Keratinocyte (primary cell): Measurements from ENCODE around the gene AIRE. TPM values are rescaled to one million over a fixed set of nuclear protein-coding genes. Genes with fewer than 3 reads are reported as not detected.

Experiments used
- DNase-seq: peaks from one replicate; pipeline ENCODE4 v3.0.0-alpha.2; 2011; ENCODE audit warnings: low read depth, missing footprints, low spot score
- FAIRE-seq: peaks from 2 replicates; lab custom pipeline; 2011; peaks lifted over from hg19 to GRCh38; lab: Jason Lieb, UNC
- H2AFZ ChIP-seq: 2 replicates; pipeline ENCODE4 v1.6.0; 2012; ENCODE audit warnings: low read length, control low read depth, inconsistent platforms; ENCODE audit not compliant: control insufficient read depth
- H3K27ac ChIP-seq: 2 replicates; pipeline ENCODE4 v1.5.1; 2011; ENCODE audit warnings: low read length; ENCODE audit not compliant: control insufficient read depth, insufficient read depth
- H3K27me3 ChIP-seq: 3 replicates; pipeline ENCODE4 v1.6.0; 2011; ENCODE audit warnings: low read length; ENCODE audit not compliant: control insufficient read depth, insufficient read depth; ENCODE audit errors: extremely low read depth
- H3K36me3 ChIP-seq, 2 experiments: 2 replicates in 1 of 2; 3 replicates in 1 of 2; pipeline ENCODE4 v1.5.1; 2011; ENCODE audit warnings: low read length in 2 of 2, mild to moderate bottlenecking in 1 of 2; ENCODE audit not compliant: control insufficient read depth in 2 of 2, insufficient read depth in 2 of 2; ENCODE audit errors: extremely low read depth in 1 of 2
- H3K4me1 ChIP-seq: 3 replicates; pipeline ENCODE4 v1.5.1; 2011; ENCODE audit warnings: low read length; ENCODE audit not compliant: control insufficient read depth, insufficient read depth; ENCODE audit errors: extremely low read depth
- H3K4me2 ChIP-seq: 3 replicates; pipeline ENCODE4 v1.6.0; 2011; ENCODE audit warnings: low read depth, low read length; ENCODE audit not compliant: control insufficient read depth, insufficient read depth; ENCODE audit errors: extremely low read depth
- H3K4me3 ChIP-seq, 3 experiments: fragments of 200-600 bp in 1 of 3; sonication (generic) in 1 of 3; 2 replicates in 2 of 3; 3 replicates in 1 of 3; pipeline ENCODE4 v1.5.1; 2011 to 2016; ENCODE audit warnings: low read length in 3 of 3, mild to moderate bottlenecking in 3 of 3, control low read depth in 2 of 3, inconsistent platforms in 1 of 3, low read depth in 1 of 3, mixed read lengths in 1 of 3, mixed run types in 1 of 3, moderate library complexity in 1 of 3; ENCODE audit not compliant: control insufficient read depth in 2 of 3, insufficient read depth in 2 of 3; ENCODE audit errors: extremely low read depth in 1 of 3
- H3K79me2 ChIP-seq: 2 replicates; pipeline ENCODE4 v1.6.0; 2012; ENCODE audit warnings: low read length; ENCODE audit not compliant: control insufficient read depth, insufficient read depth
- H3K9ac ChIP-seq: 3 replicates; pipeline ENCODE4 v1.6.0; 2011; ENCODE audit warnings: low read length; ENCODE audit not compliant: control insufficient read depth, insufficient read depth; ENCODE audit errors: extremely low read depth
- H3K9me1 ChIP-seq: 3 replicates; pipeline ENCODE4 v1.6.0; 2011; ENCODE audit warnings: low read length; ENCODE audit not compliant: control insufficient read depth, insufficient read depth; ENCODE audit errors: extremely low read depth
- H3K9me3 ChIP-seq: 2 replicates; pipeline ENCODE4 v1.5.1; 2012; ENCODE audit warnings: low read depth, low read length; ENCODE audit not compliant: control insufficient read depth
- H4K20me1 ChIP-seq: 3 replicates; pipeline ENCODE4 v1.6.0; 2011; ENCODE audit warnings: low read length; ENCODE audit not compliant: control insufficient read depth, insufficient read depth; ENCODE audit errors: extremely low read depth
- EZH2 ChIP-seq: IDR thresholded peaks from one replicate; pipeline ENCODE4 v1.6.1; 2012; ENCODE audit warnings: inconsistent platforms, mild to moderate bottlenecking, low read length, moderate library complexity
- dilution Hi-C: fragments of 300-500 bp; cut with MboI; formaldehyde crosslinking; loops from one replicate; pipeline ENCODE4 v1.7.0; 2020; ENCODE audit warnings: low sequenced_read_pairs; ENCODE audit not compliant: extremely low pct_ligation_motif_present
- polyA plus RNA-seq, 5 experiments: library from polyadenylated mRNA; depleted of rRNA in 3 of 5; stranded (reverse) in 3 of 5; stranded (forward) in 1 of 5; unstranded in 1 of 5; fragments of >200 nt; gene quantifications; 1 replicate in 1 of 5; 2 replicates in 3 of 5; 3 replicates in 1 of 5; pipeline versions ENCODE4 v1.2.1 to v1.2.3, GENCODE V29; 2011 to 2012; ENCODE audit warnings: missing spikeins in 2 of 5, low read depth in 1 of 5, low replicate concordance in 1 of 5
- TF ChIP-seq, protein P1 (sequence below), 3 experiments: IDR thresholded peaks in 1 of 3; conservative IDR thresholded peaks in 1 of 3; optimal IDR thresholded peaks in 1 of 3; 2 replicates in 2 of 3; 3 replicates in 1 of 3; pipeline versions ENCODE3 to v1.5.1; 2011; ENCODE audit warnings: low read length in 3 of 3, mild to moderate bottlenecking in 3 of 3, moderate library complexity in 2 of 3, control low read depth in 1 of 3, inconsistent platforms in 1 of 3; ENCODE audit not compliant: insufficient read depth in 2 of 3; ENCODE audit errors: extremely low read depth in 1 of 3

AIRE gene
- polyA plus RNA-seq, 1 donor (not counting 4 experiments of a cell fraction or from before 2014, with no cell fraction given), result not detected

DNA sequence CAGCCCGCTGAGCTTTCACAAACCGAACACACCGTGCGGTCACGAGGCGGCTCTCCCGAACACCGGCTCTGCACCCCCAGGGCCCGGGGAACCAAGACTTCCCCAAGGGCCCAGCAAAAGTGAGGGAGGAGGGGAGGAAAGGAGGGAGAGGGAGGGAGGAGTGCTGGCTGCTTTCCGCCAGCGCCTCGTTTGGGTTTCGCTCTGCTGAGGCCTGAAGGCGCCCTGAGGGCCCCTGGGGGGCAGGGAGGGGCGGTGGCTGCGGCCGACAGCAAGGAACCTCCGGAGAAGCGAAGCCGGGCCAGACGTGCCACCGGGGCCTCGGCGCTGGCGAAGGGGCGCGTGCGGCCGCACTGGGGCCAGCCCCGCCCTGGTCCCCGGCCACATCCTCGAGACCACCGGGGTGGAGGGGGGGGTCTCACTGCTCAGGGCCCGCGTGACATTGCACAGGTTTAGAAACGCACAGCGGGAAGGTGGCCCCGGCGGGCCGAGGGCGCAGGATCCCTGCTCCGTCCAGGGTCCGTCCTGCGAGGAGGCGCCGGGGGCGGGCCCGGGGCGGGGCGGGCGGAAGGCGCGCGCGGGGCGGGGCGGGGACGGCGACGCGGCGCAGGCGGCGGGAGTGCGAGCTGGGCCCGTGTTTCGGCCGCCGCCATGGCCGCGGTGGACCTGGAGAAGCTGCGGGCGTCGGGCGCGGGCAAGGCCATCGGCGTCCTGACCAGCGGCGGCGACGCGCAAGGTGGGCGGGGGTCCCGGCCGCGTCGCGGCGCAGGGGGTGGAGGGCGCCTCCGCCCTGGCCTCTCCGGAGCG, 14.0 kb downstream of the AIRE start, which contains the start of gene PFKL:
TSS of gene PFKL (plus strand) at position 596 of the 804 bp plus-strand sequence. CDS start at position 649, 53 bp downstream.
- dilution Hi-C loops, result no loop called here
- Histone ChIP-seq H2AFZ (peak within 1 kb of the TSS; percentile 71), H3K4me1 (peaks cover 15% of the 10 kb centered on the region)

DNA sequence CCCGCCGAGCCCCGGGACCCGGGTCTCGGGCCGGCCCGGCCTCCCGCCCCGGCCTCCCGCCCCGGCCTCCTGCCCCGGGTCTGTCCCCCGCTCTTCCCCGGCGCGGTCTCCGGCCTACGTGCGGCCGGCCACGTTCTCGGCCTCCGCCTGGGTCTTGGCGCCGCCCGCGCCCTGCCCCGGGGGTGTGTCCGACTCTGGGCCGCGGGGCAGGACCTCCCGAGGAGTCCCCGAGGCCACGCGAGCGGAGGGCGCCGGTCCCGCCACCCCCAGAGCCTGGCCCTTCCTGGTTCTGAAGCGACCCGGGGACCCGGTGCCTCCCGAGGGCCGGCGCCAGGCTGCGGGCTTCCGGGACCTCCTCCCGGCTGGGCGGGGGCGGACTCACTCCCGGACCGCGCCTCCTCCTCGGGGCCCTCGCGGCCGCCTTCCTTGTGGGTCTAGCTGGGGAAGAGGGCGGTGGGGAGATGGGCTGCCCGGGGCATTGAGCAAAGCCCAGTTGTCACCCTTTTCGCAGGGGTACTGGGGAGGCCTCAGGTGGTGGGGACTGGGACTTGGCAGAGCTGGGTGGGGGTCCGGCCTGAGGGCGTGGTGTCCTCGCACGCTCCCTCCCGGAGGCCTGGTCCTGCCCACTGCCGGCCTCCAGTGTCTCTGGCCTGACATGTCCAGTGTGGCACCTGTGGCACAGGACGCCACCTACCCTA, 14.7 kb downstream of the AIRE start:
- no peak for FAIRE-seq
- Histone ChIP-seq H3K79me2 (peaks cover 31% of the 10 kb centered on the region), H3K9me3 (no peaks in the 10 kb centered on the region), H4K20me1 (peaks cover 6% of the 10 kb centered on the region), H3K36me3 (no peaks in the 10 kb centered on the region), H3K9me1 (no peaks in the 10 kb centered on the region), H3K4me3 (peak overlapping the region; percentile 72 to 80 (median 76)), H3K9ac (peak overlapping the region; percentile 78), H2AFZ (peak overlapping the region; percentile 6), H3K27me3 (peaks cover 5% of the 10 kb centered on the region), H3K27ac (peak overlapping the region; percentile 43), H3K4me1 (peaks cover 15% of the 10 kb centered on the region), H3K4me2 (peak overlapping the region; percentile 96)
- no peak for DNase-seq
- dilution Hi-C loops, result no loop called here
- TF ChIP-seq EZH2, result no peak
- TF ChIP-seq, protein P1, sequence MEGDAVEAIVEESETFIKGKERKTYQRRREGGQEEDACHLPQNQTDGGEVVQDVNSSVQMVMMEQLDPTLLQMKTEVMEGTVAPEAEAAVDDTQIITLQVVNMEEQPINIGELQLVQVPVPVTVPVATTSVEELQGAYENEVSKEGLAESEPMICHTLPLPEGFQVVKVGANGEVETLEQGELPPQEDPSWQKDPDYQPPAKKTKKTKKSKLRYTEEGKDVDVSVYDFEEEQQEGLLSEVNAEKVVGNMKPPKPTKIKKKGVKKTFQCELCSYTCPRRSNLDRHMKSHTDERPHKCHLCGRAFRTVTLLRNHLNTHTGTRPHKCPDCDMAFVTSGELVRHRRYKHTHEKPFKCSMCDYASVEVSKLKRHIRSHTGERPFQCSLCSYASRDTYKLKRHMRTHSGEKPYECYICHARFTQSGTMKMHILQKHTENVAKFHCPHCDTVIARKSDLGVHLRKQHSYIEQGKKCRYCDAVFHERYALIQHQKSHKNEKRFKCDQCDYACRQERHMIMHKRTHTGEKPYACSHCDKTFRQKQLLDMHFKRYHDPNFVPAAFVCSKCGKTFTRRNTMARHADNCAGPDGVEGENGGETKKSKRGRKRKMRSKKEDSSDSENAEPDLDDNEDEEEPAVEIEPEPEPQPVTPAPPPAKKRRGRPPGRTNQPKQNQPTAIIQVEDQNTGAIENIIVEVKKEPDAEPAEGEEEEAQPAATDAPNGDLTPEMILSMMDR (optimal IDR thresholded peaks at IDR 0.05 in 1 of 3, IDR thresholded peaks at IDR 0.05 in 1 of 3, conservative IDR thresholded peaks at IDR 0.05 in 1 of 3; ENCODE audit: extremely low read depth in 1 of 3, insufficient read depth in 2 of 3, low read length in 3 of 3), result no peak

More for the DNA sequence above, 14.0 kb downstream of the AIRE start, which contains the start of gene PFKL:
- FAIRE-seq, result no peak
- Histone ChIP-seq H4K20me1 (peaks cover 6% of the 10 kb centered on the region), H3K9me3 (no peaks in the 10 kb centered on the region), H3K27ac (peak within 1 kb of the TSS; percentile 63), H3K9ac (peak within 1 kb of the TSS; percentile 78), H3K27me3 (peaks cover 9% of the 10 kb centered on the region), H3K4me3 (peak within 1 kb of the TSS; percentile 72 to 80 (median 76)), H3K4me2 (peak within 1 kb of the TSS; percentile 96), H3K9me1 (no peaks in the 10 kb centered on the region), H3K36me3 (no peaks in the 10 kb centered on the region), H3K79me2 (peaks cover 25% of the 10 kb centered on the region)
- TF ChIP-seq EZH2, result no peak
- TF ChIP-seq, protein P1 (optimal IDR thresholded peaks at IDR 0.05 in 1 of 3, IDR thresholded peaks at IDR 0.05 in 1 of 3, conservative IDR thresholded peaks at IDR 0.05 in 1 of 3; ENCODE audit: extremely low read depth in 1 of 3, insufficient read depth in 2 of 3, low read length in 3 of 3), result no peak
- no peak for DNase-seq
